ENCODE measurements around the gene JARID2. TPM values are rescaled to one million over a fixed set of nuclear protein-coding genes. Genes with fewer than 3 reads are reported as not detected.
A peak's percentile ranks its signal among the peaks of the same experiment; 100 is the strongest.

The JARID2 gene
- total RNA-seq, 4 donors from 2014 or later = 6.6 to 8.1 (median 7.5) TPM

GRCh38 chr6:15425947-15426346 lies 180.1 kb downstream of the JARID2 start:
- TF ChIP-seq POLR2A (IDR thresholded peaks at IDR 0.05) = no peak
- TF ChIP-seq, protein P1, sequence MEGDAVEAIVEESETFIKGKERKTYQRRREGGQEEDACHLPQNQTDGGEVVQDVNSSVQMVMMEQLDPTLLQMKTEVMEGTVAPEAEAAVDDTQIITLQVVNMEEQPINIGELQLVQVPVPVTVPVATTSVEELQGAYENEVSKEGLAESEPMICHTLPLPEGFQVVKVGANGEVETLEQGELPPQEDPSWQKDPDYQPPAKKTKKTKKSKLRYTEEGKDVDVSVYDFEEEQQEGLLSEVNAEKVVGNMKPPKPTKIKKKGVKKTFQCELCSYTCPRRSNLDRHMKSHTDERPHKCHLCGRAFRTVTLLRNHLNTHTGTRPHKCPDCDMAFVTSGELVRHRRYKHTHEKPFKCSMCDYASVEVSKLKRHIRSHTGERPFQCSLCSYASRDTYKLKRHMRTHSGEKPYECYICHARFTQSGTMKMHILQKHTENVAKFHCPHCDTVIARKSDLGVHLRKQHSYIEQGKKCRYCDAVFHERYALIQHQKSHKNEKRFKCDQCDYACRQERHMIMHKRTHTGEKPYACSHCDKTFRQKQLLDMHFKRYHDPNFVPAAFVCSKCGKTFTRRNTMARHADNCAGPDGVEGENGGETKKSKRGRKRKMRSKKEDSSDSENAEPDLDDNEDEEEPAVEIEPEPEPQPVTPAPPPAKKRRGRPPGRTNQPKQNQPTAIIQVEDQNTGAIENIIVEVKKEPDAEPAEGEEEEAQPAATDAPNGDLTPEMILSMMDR (IDR thresholded peaks at IDR 0.05) = no peak
- H3K4me1 ChIP-seq = peaks cover 22 to 24% of the 10 kb centered on the region in 2 donors
- H3K9me3 ChIP-seq = no peaks in the 10 kb centered on the region
- DNase-seq = peak; percentile 56 to 71
- H3K27ac ChIP-seq = no peak overlapping the region
- intact Hi-C loops (cut with DNase I) = no loop called here
- no peak overlapping the region for H3K4me3 ChIP-seq (replicated peaks in 1 of 3)
- no peaks in the 10 kb centered on the region for H3K36me3 ChIP-seq
- WGBS, 2 donors = 31 to 37% methylated on average over 5 of the region's 5 CpGs
- H3K27me3 ChIP-seq = no peaks in the 10 kb centered on the region

GRCh38 chr6:15426395-15426794 lies 180.5 kb downstream of the JARID2 start:
- DNase-seq = no peak
- Histone ChIP-seq H3K27me3 (no peaks in the 10 kb centered on the region), H3K4me1 (peaks cover 27 to 28% of the 10 kb centered on the region in 2 donors), H3K36me3 (no peaks in the 10 kb centered on the region), H3K4me3 (replicated peaks in 1 of 3) (no peak overlapping the region), H3K9me3 (no peaks in the 10 kb centered on the region), H3K27ac (no peak overlapping the region)
- TF ChIP-seq, protein P1 (IDR thresholded peaks at IDR 0.05) = no peak
- TF ChIP-seq POLR2A (IDR thresholded peaks at IDR 0.05) = no peak
- 71 to 75% methylated on average over 2 of the region's 2 CpGs for WGBS, 2 donors
- intact Hi-C loops (cut with DNase I) = no loop called here

DNA sequence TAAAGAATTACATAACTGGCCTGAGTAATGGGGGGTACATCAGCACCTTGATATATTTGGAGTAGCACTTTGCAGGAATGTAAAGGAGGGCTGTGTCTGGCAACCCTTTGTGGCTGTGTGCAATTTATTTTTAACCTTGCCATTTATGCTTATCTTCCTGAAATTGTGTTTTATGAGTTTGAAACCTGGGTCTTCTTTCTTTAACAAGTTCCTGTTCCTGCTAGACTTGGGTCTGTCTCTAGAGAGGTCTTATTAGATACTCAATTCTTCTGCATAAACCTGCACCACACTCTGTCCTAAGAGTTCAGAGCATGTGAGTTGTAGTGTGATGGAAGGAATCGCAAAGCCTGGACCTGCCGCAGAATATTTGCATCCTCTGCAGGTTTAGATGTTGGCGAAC lies 181.0 kb downstream of the JARID2 start:
- intact Hi-C loops (cut with DNase I) = no loop called here
- TF ChIP-seq, protein P1 (IDR thresholded peaks at IDR 0.05) = no peak
- no peak for TF ChIP-seq POLR2A (IDR thresholded peaks at IDR 0.05)
- Histone ChIP-seq H3K27ac (no peak overlapping the region), H3K27me3 (no peaks in the 10 kb centered on the region), H3K4me1 (peaks cover 26 to 28% of the 10 kb centered on the region in 2 donors), H3K9me3 (no peaks in the 10 kb centered on the region), H3K4me3 (replicated peaks in 1 of 3) (no peak overlapping the region), H3K36me3 (no peaks in the 10 kb centered on the region)
- WGBS, 2 donors = 72 to 90% methylated on average over 3 of the region's 3 CpGs
- DNase-seq = no peak

DNA sequence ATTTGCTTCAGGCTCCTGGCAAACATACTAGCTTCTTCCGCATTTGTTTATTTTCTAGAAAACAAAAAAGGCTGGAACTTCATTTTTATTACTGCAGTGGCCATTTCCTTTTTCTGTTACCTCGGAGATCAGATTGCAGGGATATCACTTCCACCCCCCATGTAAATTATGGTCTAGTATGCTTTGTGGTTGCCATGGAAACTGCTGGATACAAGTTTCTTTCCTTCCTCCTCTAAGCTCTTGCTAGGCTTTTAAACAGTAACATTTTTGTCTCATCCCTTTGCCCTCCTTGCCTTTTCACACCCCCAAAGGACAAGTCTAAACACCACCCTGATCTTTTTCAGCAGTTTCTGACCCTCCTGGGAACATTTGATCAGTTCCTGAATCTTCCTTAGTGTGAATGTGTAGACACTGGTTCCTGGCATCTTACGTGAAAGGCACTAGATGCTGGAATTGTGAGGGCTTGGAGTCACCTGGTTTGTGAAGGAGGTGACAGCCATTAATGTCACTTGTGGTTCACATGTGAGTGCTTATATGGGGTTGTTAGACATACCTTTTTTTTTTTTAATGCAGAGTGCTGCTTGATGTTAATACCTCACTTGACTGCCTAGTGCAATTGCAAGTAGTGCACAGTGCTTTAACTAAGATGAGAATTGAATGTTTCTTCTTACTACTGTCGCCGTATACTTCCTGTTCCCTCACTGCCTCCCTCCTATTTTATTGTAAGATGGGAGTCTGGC lies 181.6 kb downstream of the JARID2 start:
- WGBS, 2 donors = 68 to 78% methylated on average over 5 of the region's 5 CpGs
- Histone ChIP-seq H3K9me3 (no peaks in the 10 kb centered on the region), H3K36me3 (no peaks in the 10 kb centered on the region), H3K27ac (no peak overlapping the region), H3K4me1 (peaks cover 20 to 28% of the 10 kb centered on the region in 2 donors), H3K27me3 (no peaks in the 10 kb centered on the region), H3K4me3 (replicated peaks in 1 of 3) (no peak overlapping the region)
- TF ChIP-seq POLR2A (IDR thresholded peaks at IDR 0.05) = no peak
- TF ChIP-seq, protein P1 (IDR thresholded peaks at IDR 0.05) = no peak
- DNase-seq = no peak
- intact Hi-C loops (cut with DNase I) = no loop called here

All from thyroid gland (tissue), 4 donors.